ENCODE measurements around the gene SLC51B.

SLC51B gene

GRCh38 chr15:65084500-65085206 is 39.5 kb downstream of the SLC51B start:
- no peak for DNase-seq (ENCODE audit: insufficient read length, low spot score)
- no peak for FAIRE-seq
- no peak for TF ChIP-seq CTCF (IDR thresholded peaks at IDR 0.05; ENCODE audit: insufficient read depth, missing control alignments)

GRCh38 chr15:65085207-65085753 is 40.1 kb downstream of the SLC51B start:
- DNase-seq (ENCODE audit: insufficient read length, low spot score) (no peak), FAIRE-seq (no peak)
- TF ChIP-seq CTCF (IDR thresholded peaks at IDR 0.05; ENCODE audit: insufficient read depth, missing control alignments), result no peak

- FAIRE-seq, result no peak
- TF ChIP-seq CTCF (IDR thresholded peaks at IDR 0.05; ENCODE audit: insufficient read depth, missing control alignments), result no peak
- no peak for DNase-seq (ENCODE audit: insufficient read length, low spot score)
These were observed 40.9 kb downstream of the SLC51B start for GRCh38 chr15:65085990-65086679.

GRCh38 chr15:65086680-65087111 is 41.5 kb downstream of the SLC51B start:
- peak; percentile 37 for TF ChIP-seq CTCF (IDR thresholded peaks at IDR 0.05; ENCODE audit: insufficient read depth, missing control alignments)
- no peak for DNase-seq (ENCODE audit: insufficient read length, low spot score)
- no peak for FAIRE-seq

GRCh38 chr15:65087411-65087810 is 42.2 kb downstream of the SLC51B start:
- FAIRE-seq (no peak), DNase-seq (ENCODE audit: insufficient read length, low spot score) (no peak)
- no peak for TF ChIP-seq CTCF (IDR thresholded peaks at IDR 0.05; ENCODE audit: insufficient read depth, missing control alignments)

GRCh38 chr15:65087873-65088642 is 42.9 kb downstream of the SLC51B start:
- no peak for FAIRE-seq
- no peak for TF ChIP-seq CTCF (IDR thresholded peaks at IDR 0.05; ENCODE audit: insufficient read depth, missing control alignments)
- no peak for DNase-seq (ENCODE audit: insufficient read length, low spot score)
